Dermis blood vessel endothelial cell (primary cell): ENCODE data around the gene FTCD. TPM values are rescaled to one million over a fixed set of nuclear protein-coding genes. Genes with fewer than 3 reads are reported as not detected.

Experiments used
- DNase-seq: peaks from one replicate; pipeline ENCODE4 v3.0.0; 2010
- total RNA-seq: library from RNA; depleted of rRNA; stranded (reverse); fragments of >200 nt; gene quantifications from 2 replicates; pipeline ENCODE4 v1.2.3, GENCODE V29; 2014

FTCD gene
- total RNA-seq, 1 donor from 2014 or later: 0.17 TPM

- DNase-seq: no peak
Observed at GRCh38 chr21:46136739-46137349, 18.5 kb downstream of the FTCD start.

GRCh38 chr21:46135782-46136395 is 19.5 kb downstream of the FTCD start:
- no peak for DNase-seq

GRCh38 chr21:46131838-46132651 is 23.3 kb downstream of the FTCD start:
- DNase-seq: no peak

GRCh38 chr21:46131588-46131837 is 23.9 kb downstream of the FTCD start:
- no peak for DNase-seq

- no peak for DNase-seq
Observed at GRCh38 chr21:46130831-46131587, 24.4 kb downstream of the FTCD start.

- no peak for DNase-seq
Observed at GRCh38 chr21:46129846-46130651, 25.3 kb downstream of the FTCD start.

GRCh38 chr21:46128933-46129571 is 26.3 kb downstream of the FTCD start:
- no peak for DNase-seq

- no peak for DNase-seq
Observed at GRCh38 chr21:46128106-46128932, 27.1 kb downstream of the FTCD start.

- no peak for DNase-seq
Observed at GRCh38 chr21:46127239-46128105, 27.9 kb downstream of the FTCD start.

- no peak for DNase-seq
Observed at GRCh38 chr21:46126309-46127238, 28.8 kb downstream of the FTCD start.

GRCh38 chr21:46125846-46126301 is 29.5 kb downstream of the FTCD start:
- no peak for DNase-seq

GRCh38 chr21:46124926-46125845 is 30.2 kb downstream of the FTCD start:
- no peak for DNase-seq

- no peak for DNase-seq
Observed at GRCh38 chr21:46124083-46124925, 31.1 kb downstream of the FTCD start.

GRCh38 chr21:46122758-46123683 is 32.4 kb downstream of the FTCD start:
- no peak for DNase-seq

GRCh38 chr21:46122237-46122671 is 33.1 kb downstream of the FTCD start:
- DNase-seq: no peak
